Epithelial cell of proximal tubule (primary cell): Measurements from ENCODE around the gene THEM4. TPM values are rescaled to one million over a fixed set of nuclear protein-coding genes. Genes with fewer than 3 reads are reported as not detected.

Source experiments
- DNase-seq: peaks from one replicate; pipeline ENCODE4 v3.0.0-alpha.2; 2011; ENCODE audit warnings: low read depth
- H3K4me3 ChIP-seq: 2 replicates; pipeline ENCODE4 v1.5.1; 2011; ENCODE audit warnings: low read depth, mild to moderate bottlenecking, low read length
- CTCF ChIP-seq: conservative IDR thresholded peaks from 2 replicates; pipeline ENCODE4 v1.5.1; 2012; ENCODE audit warnings: low read depth, mild to moderate bottlenecking, low read length
- total RNA-seq: library from RNA; depleted of rRNA; stranded (reverse); fragments of >200 nt; gene quantifications from 2 replicates; pipeline ENCODE4 v1.2.3, GENCODE V29; 2015

THEM4 gene
- total RNA-seq, 1 donor from 2014 or later: 7.0 TPM

- no peak for TF ChIP-seq CTCF
- no peak for DNase-seq
- peak within 1 kb of the TSS; percentile 48 for H3K4me3 ChIP-seq
Measured at GRCh38 chr1:151839457-151840403, 69.6 kb downstream of the THEM4 start, which contains the start of gene C2CD4D. C2CD4D (minus strand) TSS chr1:151839820; CDS start chr1:151838989, 831 bp downstream.

- H3K4me3 ChIP-seq: peak overlapping the region; percentile 48
- no peak for TF ChIP-seq CTCF
- DNase-seq: no peak
Measured at GRCh38 chr1:151839082-151839412, 70.3 kb downstream of the THEM4 start.

- no peak for TF ChIP-seq CTCF
- no peak for DNase-seq
- H3K4me3 ChIP-seq: peak overlapping the region; percentile 48
Measured at GRCh38 chr1:151838222-151839081, 70.9 kb downstream of the THEM4 start.

GRCh38 chr1:151837884-151838221 lies 71.5 kb downstream of the THEM4 start:
- H3K4me3 ChIP-seq: no peak overlapping the region
- no peak for DNase-seq
- no peak for TF ChIP-seq CTCF

GRCh38 chr1:151837197-151837596 lies 72.1 kb downstream of the THEM4 start:
- TF ChIP-seq CTCF: no peak
- H3K4me3 ChIP-seq: no peak overlapping the region
- no peak for DNase-seq

- TF ChIP-seq CTCF: no peak
- DNase-seq: no peak
- H3K4me3 ChIP-seq: no peak overlapping the region
Measured at GRCh38 chr1:151835596-151835995, 73.7 kb downstream of the THEM4 start.
